Measurements from ENCODE around the gene NAA20. TPM values are rescaled to one million over a fixed set of nuclear protein-coding genes. Genes with fewer than 3 reads are reported as not detected.

NAA20 gene
- total RNA-seq, 1 experiment from 2014 or later = 65.6 TPM

DNA sequence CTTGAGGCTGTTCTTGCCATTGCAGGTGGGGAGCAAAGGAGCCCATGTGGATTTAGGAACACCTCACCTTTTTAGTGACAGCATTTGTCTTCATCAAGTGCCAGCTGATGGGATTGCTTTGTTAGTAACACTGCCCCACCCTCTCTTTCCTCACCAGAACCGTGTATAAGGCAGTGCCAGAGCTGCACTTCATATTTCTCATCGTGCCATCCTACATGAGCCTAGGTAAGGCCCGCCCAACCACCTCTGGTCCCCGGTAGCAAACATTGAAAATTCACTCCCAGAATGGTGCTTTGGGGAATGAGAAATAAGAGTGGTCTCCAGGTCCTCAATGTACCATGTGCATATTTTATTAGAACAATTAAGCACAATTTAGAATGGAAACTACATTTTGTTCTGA is 57.9 kb downstream of the NAA20 start:
- Histone ChIP-seq H3K9me3 (ENCODE audit: control insufficient read depth, insufficient read depth, low read depth, low read length) (no peaks in the 10 kb centered on the region), H3K27ac (ENCODE audit: low read length) (no peak overlapping the region), H3K27me3 (ENCODE audit: control insufficient read depth, insufficient read depth, low read length) (peaks cover 23% of the 10 kb centered on the region), H3K4me1 (ENCODE audit: control insufficient read depth, insufficient read depth, low read length) (no peaks in the 10 kb centered on the region; the same call in 1 of the 2 replicates), H3K36me3 (ENCODE audit: control insufficient read depth, insufficient read depth, low read length) (no peaks in the 10 kb centered on the region), H3K4me3 (ENCODE audit: low read depth in 2 of 2, low read length in 2 of 2) (no peak overlapping the region)
- no peak for ATAC-seq
- no peak for DNase-seq (ENCODE audit: low read depth, low spot score)
- intact Hi-C loops (cut with micrococcal nuclease; ENCODE audit: unreplicated experiment) (no loop called here), in situ Hi-C loops (cut with HindIII; ENCODE audit: low pct_unique_long_range_greater_than_20kb, low sequenced_read_pairs) (no loop called here)
- TF ChIP-seq POLR2AphosphoS5 (IDR thresholded peaks at IDR 0.05; ENCODE audit: low read depth, low read length) (no peak), TCF7L2 (IDR thresholded peaks at IDR 0.05; ENCODE audit: low read depth, low read length) (no peak), SIN3A (IDR thresholded peaks at IDR 0.05; ENCODE audit: borderline replicate concordance, insufficient read depth, low read depth, low read length) (no peak)
- TF ChIP-seq, protein P1, sequence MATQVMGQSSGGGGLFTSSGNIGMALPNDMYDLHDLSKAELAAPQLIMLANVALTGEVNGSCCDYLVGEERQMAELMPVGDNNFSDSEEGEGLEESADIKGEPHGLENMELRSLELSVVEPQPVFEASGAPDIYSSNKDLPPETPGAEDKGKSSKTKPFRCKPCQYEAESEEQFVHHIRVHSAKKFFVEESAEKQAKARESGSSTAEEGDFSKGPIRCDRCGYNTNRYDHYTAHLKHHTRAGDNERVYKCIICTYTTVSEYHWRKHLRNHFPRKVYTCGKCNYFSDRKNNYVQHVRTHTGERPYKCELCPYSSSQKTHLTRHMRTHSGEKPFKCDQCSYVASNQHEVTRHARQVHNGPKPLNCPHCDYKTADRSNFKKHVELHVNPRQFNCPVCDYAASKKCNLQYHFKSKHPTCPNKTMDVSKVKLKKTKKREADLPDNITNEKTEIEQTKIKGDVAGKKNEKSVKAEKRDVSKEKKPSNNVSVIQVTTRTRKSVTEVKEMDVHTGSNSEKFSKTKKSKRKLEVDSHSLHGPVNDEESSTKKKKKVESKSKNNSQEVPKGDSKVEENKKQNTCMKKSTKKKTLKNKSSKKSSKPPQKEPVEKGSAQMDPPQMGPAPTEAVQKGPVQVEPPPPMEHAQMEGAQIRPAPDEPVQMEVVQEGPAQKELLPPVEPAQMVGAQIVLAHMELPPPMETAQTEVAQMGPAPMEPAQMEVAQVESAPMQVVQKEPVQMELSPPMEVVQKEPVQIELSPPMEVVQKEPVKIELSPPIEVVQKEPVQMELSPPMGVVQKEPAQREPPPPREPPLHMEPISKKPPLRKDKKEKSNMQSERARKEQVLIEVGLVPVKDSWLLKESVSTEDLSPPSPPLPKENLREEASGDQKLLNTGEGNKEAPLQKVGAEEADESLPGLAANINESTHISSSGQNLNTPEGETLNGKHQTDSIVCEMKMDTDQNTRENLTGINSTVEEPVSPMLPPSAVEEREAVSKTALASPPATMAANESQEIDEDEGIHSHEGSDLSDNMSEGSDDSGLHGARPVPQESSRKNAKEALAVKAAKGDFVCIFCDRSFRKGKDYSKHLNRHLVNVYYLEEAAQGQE (IDR thresholded peaks at IDR 0.05; ENCODE audit: insufficient read depth in 1 of 2, low read depth in 2 of 2, low read length in 1 of 2) = no peak
- TF ChIP-seq, protein P2, sequence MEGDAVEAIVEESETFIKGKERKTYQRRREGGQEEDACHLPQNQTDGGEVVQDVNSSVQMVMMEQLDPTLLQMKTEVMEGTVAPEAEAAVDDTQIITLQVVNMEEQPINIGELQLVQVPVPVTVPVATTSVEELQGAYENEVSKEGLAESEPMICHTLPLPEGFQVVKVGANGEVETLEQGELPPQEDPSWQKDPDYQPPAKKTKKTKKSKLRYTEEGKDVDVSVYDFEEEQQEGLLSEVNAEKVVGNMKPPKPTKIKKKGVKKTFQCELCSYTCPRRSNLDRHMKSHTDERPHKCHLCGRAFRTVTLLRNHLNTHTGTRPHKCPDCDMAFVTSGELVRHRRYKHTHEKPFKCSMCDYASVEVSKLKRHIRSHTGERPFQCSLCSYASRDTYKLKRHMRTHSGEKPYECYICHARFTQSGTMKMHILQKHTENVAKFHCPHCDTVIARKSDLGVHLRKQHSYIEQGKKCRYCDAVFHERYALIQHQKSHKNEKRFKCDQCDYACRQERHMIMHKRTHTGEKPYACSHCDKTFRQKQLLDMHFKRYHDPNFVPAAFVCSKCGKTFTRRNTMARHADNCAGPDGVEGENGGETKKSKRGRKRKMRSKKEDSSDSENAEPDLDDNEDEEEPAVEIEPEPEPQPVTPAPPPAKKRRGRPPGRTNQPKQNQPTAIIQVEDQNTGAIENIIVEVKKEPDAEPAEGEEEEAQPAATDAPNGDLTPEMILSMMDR (IDR thresholded peaks at IDR 0.05) = no peak
- CTCF ChIA-PET = no interaction called here
- POLR2A ChIA-PET = no interaction called here
- BruUV-seq (replicated peaks) = no TSS peak

DNA sequence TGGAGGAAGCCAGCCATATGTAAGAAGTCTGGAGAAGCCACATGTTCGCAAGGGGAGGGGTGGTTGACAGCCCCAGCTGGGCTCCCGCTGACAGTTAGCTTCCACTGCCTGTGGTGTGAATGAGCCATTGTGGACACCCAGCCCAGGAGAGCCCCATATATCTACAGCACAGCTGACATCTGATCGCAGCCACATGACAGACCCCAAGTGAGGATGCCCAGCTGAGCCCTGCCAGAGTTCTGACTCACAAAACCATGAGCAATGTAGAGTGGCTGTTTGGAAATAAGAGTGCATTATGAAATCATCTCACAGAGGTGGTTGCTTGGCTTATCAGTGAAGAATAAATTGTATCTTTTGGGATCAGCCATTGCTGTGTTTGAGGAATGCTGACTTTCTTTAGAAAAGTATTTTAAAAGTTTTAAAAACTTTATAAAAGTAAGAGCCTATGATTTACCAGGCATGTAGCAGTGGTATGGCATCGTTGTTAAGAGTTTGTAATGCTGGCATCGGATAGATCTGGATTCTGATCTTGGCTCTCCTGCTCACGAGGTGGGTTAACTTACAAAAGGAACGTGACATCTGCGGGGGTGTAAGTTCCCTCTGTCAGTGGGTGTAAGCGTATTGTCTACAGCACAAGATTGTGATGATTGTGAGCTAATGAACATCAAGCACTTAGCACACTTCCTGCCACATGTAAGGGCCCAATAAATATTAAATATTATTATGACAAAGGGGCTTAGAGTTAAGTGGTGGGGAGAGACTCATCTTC is 59.3 kb downstream of the NAA20 start:
- TF ChIP-seq, protein P2 (IDR thresholded peaks at IDR 0.05) = no peak
- TF ChIP-seq TCF7L2 (IDR thresholded peaks at IDR 0.05; ENCODE audit: low read depth, low read length) (no peak), SIN3A (IDR thresholded peaks at IDR 0.05; ENCODE audit: borderline replicate concordance, insufficient read depth, low read depth, low read length) (no peak), POLR2AphosphoS5 (IDR thresholded peaks at IDR 0.05; ENCODE audit: low read depth, low read length) (no peak)
- TF ChIP-seq, protein P1 (IDR thresholded peaks at IDR 0.05; ENCODE audit: insufficient read depth in 1 of 2, low read depth in 2 of 2, low read length in 1 of 2) = no peak
- Histone ChIP-seq H3K4me3 (ENCODE audit: low read depth in 2 of 2, low read length in 2 of 2) (no peak overlapping the region), H3K4me1 (ENCODE audit: control insufficient read depth, insufficient read depth, low read length) (no peaks in the 10 kb centered on the region; the same call in 1 of the 2 replicates), H3K9me3 (ENCODE audit: control insufficient read depth, insufficient read depth, low read depth, low read length) (no peaks in the 10 kb centered on the region), H3K27me3 (ENCODE audit: control insufficient read depth, insufficient read depth, low read length) (peaks cover 28% of the 10 kb centered on the region), H3K36me3 (ENCODE audit: control insufficient read depth, insufficient read depth, low read length) (no peaks in the 10 kb centered on the region), H3K27ac (ENCODE audit: low read length) (no peak overlapping the region)
- ChIA-PET POLR2A (no interaction called here), CTCF (no interaction called here)
- in situ Hi-C loops (cut with HindIII; ENCODE audit: low pct_unique_long_range_greater_than_20kb, low sequenced_read_pairs) (no loop called here), intact Hi-C loops (cut with micrococcal nuclease; ENCODE audit: unreplicated experiment) (no loop called here)
- BruUV-seq (replicated peaks) = no TSS peak
- DNase-seq (ENCODE audit: low read depth, low spot score) = no peak
- ATAC-seq = no peak
